ENCODE measurements around the gene BST2.

BST2 gene

GRCh38 chr19:17419154-17419620, 13.8 kb upstream of the BST2 start:
- DNase-seq = no peak

- no peak for DNase-seq
Observed at GRCh38 chr19:17418710-17419109, 13.3 kb upstream of the BST2 start.

- no peak for DNase-seq
Observed at GRCh38 chr19:17415121-17415520, 9.7 kb upstream of the BST2 start.

- DNase-seq = no peak
Observed at GRCh38 chr19:17414097-17414496, 8.7 kb upstream of the BST2 start.

GRCh38 chr19:17411801-17412200, 6.4 kb upstream of the BST2 start:
- no peak for DNase-seq

GRCh38 chr19:17409990-17410389, 4.6 kb upstream of the BST2 start:
- DNase-seq = no peak

GRCh38 chr19:17406887-17407196, 1.4 kb upstream of the BST2 start:
- DNase-seq = no peak

GRCh38 chr19:17406046-17406886, 836 bp upstream of the BST2 start:
- DNase-seq = no peak

- no peak for DNase-seq
Observed at GRCh38 chr19:17404621-17405249, 695 bp downstream of the BST2 start.

- DNase-seq = no peak
Observed at GRCh38 chr19:17404015-17404414, 1.4 kb downstream of the BST2 start.

GRCh38 chr19:17402982-17403855, 2.2 kb downstream of the BST2 start:
- DNase-seq = peak; percentile 56

GRCh38 chr19:17401628-17402027, 3.8 kb downstream of the BST2 start:
- no peak for DNase-seq

GRCh38 chr19:17398902-17399527, 6.4 kb downstream of the BST2 start:
- no peak for DNase-seq

GRCh38 chr19:17394891-17395415, 10.5 kb downstream of the BST2 start:
- peak; percentile 26 for DNase-seq

- DNase-seq = no peak
Observed at GRCh38 chr19:17393914-17394313, 11.5 kb downstream of the BST2 start, which contains the start of gene CCDC194. Gene CCDC194 (minus strand): TSS chr19:17394196. CDS start chr19:17394158, 38 bp downstream.

GRCh38 chr19:17393002-17393401, 12.4 kb downstream of the BST2 start:
- DNase-seq = no peak

GRCh38 chr19:17391371-17392151, 13.9 kb downstream of the BST2 start:
- DNase-seq = no peak

- DNase-seq = peak; percentile 63
Observed at GRCh38 chr19:17390665-17391370, 14.6 kb downstream of the BST2 start.

- DNase-seq = no peak
Observed at GRCh38 chr19:17389957-17390664, 15.3 kb downstream of the BST2 start.

- DNase-seq = no peak
Observed at GRCh38 chr19:17389288-17389687, 16.1 kb downstream of the BST2 start.
